ENCODE data around the gene MYBPHL. TPM values are rescaled to one million over a fixed set of nuclear protein-coding genes. Genes with fewer than 3 reads are reported as not detected.

The MYBPHL gene
- total RNA-seq, 4 donors from 2014 or later = not detected

GRCh38 chr1:109248444-109248796 lies 58.4 kb downstream of the MYBPHL start:
- 89 to 95% methylated on average over 7 of the region's 7 CpGs for WGBS, 2 donors
- intact Hi-C loops (cut with DNase I; ENCODE audit: low total_unique reads) = no loop called here
- DNase-seq (ENCODE audit: low spot score in 2 of 2) = peak in 1 of 2 donors; percentile 10
- no peak overlapping the region for H3K4me3 ChIP-seq (ENCODE audit: low read depth, poor library complexity, severe bottlenecking)
- TF ChIP-seq CTCF (IDR thresholded peaks at IDR 0.05) = no peak
- no peak for TF ChIP-seq POLR2A (IDR thresholded peaks at IDR 0.05)

- no peak for DNase-seq (ENCODE audit: low spot score in 2 of 2)
- TF ChIP-seq POLR2A (IDR thresholded peaks at IDR 0.05) (no peak), CTCF (IDR thresholded peaks at IDR 0.05) (no peak)
- no peak overlapping the region for H3K4me3 ChIP-seq (ENCODE audit: low read depth, poor library complexity, severe bottlenecking)
- WGBS, 2 donors = 88 to 90% methylated on average over 8 of the region's 8 CpGs
- intact Hi-C loops (cut with DNase I; ENCODE audit: low total_unique reads) = no loop called here
These were observed 59.1 kb downstream of the MYBPHL start for GRCh38 chr1:109247401-109248365.

- TF ChIP-seq CTCF (IDR thresholded peaks at IDR 0.05) (no peak), POLR2A (IDR thresholded peaks at IDR 0.05) (no peak)
- DNase-seq (ENCODE audit: low spot score in 2 of 2) = peak in 1 of 2 donors; percentile 79
- 81 to 86% methylated on average over 7 of the region's 7 CpGs for WGBS, 2 donors
- intact Hi-C loops (cut with DNase I; ENCODE audit: low total_unique reads) = no loop called here
- H3K4me3 ChIP-seq (ENCODE audit: low read depth, poor library complexity, severe bottlenecking) = no peak overlapping the region
These were observed 60.7 kb downstream of the MYBPHL start for GRCh38 chr1:109246141-109246551.

- 87 to 89% methylated on average over 8 of the region's 8 CpGs for WGBS, 2 donors
- no peak overlapping the region for H3K4me3 ChIP-seq (ENCODE audit: low read depth, poor library complexity, severe bottlenecking)
- TF ChIP-seq CTCF (IDR thresholded peaks at IDR 0.05) = no peak
- no peak for TF ChIP-seq POLR2A (IDR thresholded peaks at IDR 0.05)
- intact Hi-C loops (cut with DNase I; ENCODE audit: low total_unique reads) = no loop called here
- peak in 1 of 2 donors; percentile 56 for DNase-seq (ENCODE audit: low spot score in 2 of 2)
These were observed 62.8 kb downstream of the MYBPHL start for GRCh38 chr1:109243860-109244552.

GRCh38 chr1:109243221-109243620 lies 63.6 kb downstream of the MYBPHL start:
- H3K4me3 ChIP-seq (ENCODE audit: low read depth, poor library complexity, severe bottlenecking) = no peak overlapping the region
- peak in 1 of 2 donors; percentile 52 for DNase-seq (ENCODE audit: low spot score in 2 of 2)
- no peak for TF ChIP-seq CTCF (IDR thresholded peaks at IDR 0.05)
- TF ChIP-seq POLR2A (IDR thresholded peaks at IDR 0.05) = no peak
- intact Hi-C loops (cut with DNase I; ENCODE audit: low total_unique reads) = no loop called here
- 75 to 80% methylated on average over 5 of the region's 5 CpGs for WGBS, 2 donors
